ENCODE results near the gene P4HTM.

- TF ChIP-seq POLR2A (IDR thresholded peaks at IDR 0.05) (no peak), POLR2AphosphoS5 (IDR thresholded peaks at IDR 0.05) (no peak), CTCF (IDR thresholded peaks at IDR 0.05) (no peak)
These were observed 7.1 kb downstream of the P4HTM start for GRCh38 chr3:48997102-48997635.
